Measurements from ENCODE around the gene ZNF273.
A peak's percentile ranks its signal among the peaks of the same experiment; 100 is the strongest.

- TF ChIP-seq CTCF (conservative IDR thresholded peaks at IDR 0.05) (no peak), ZFX (IDR thresholded peaks at IDR 0.05) (peak; percentile 56)
Measured at GRCh38 chr7:64902806-64903721, at the start of gene ZNF273.

All from C4-2B (cell line).